Left renal cortex interstitium (tissue), 4 donors: ENCODE data around the gene OR5K2. TPM values are rescaled to one million over a fixed set of nuclear protein-coding genes. Genes with fewer than 3 reads are reported as not detected.

Source experiments
- polyA plus RNA-seq, 4 donors: library from polyadenylated mRNA; unstranded; fragments of 120-200 nt; gene quantifications; one replicate each; pipeline ENCODE4 v1.2.1, GENCODE V29; 2013; ENCODE audit not compliant: insufficient read length in 4 of 4

OR5K2 gene
- polyA plus RNA-seq, 4 donors = 0.16 to 0.98 (median 0.18) TPM; not detected in 1

Other genes starting within 250 kb of the OR5K2 start
- not detected for gene OR5H6, start 233.4 kb upstream of the OR5K2 start, polyA plus RNA-seq
- not detected for gene OR5H2, start 215.2 kb upstream of the OR5K2 start, polyA plus RNA-seq
- not detected for gene OR5K4, start 143.8 kb upstream of the OR5K2 start, polyA plus RNA-seq
- gene OR5K3, start 107.0 kb upstream of the OR5K2 start, polyA plus RNA-seq = not detected
- not detected for gene OR5K1, start 34.5 kb upstream of the OR5K2 start, polyA plus RNA-seq
- 100 to 1,000 TPM; 139 to 181 (median 158) TPM for gene CLDND1, start 25.2 kb downstream of the OR5K2 start, polyA plus RNA-seq
- gene GPR15, start 34.3 kb downstream of the OR5K2 start, polyA plus RNA-seq = not detected
- gene CPOX, start 95.9 kb downstream of the OR5K2 start, polyA plus RNA-seq = 10 to 100 TPM; 22.2 to 28.6 (median 23.5) TPM